ENCODE measurements around the gene ATP1A4.

Gene ATP1A4

GRCh38 chr1:160205242-160206035, 54.0 kb downstream of the ATP1A4 start, which contains the start of gene PEA15:
Gene PEA15, plus strand, starts transcription at chr1:160205384. Its CDS starts 6,161 bp downstream, at chr1:160211545.
- DNase-seq (ENCODE audit: low read depth in 2 of 3, low spot score in 1 of 3), result peak; percentile 36 to 63 (median 61)

- DNase-seq (ENCODE audit: low read depth in 2 of 3, low spot score in 1 of 3), result peak; percentile 27 to 46 (median 30)
These were observed 54.6 kb downstream of the ATP1A4 start for GRCh38 chr1:160206036-160206389.

GRCh38 chr1:160206421-160207117, 55.2 kb downstream of the ATP1A4 start:
- DNase-seq (ENCODE audit: low read depth in 2 of 3, low spot score in 1 of 3), result no peak

- no peak for DNase-seq (ENCODE audit: low read depth in 2 of 3, low spot score in 1 of 3)
These were observed 55.8 kb downstream of the ATP1A4 start for GRCh38 chr1:160207118-160207650.

GRCh38 chr1:160207771-160208556, 56.6 kb downstream of the ATP1A4 start:
- DNase-seq (ENCODE audit: low read depth in 2 of 3, low spot score in 1 of 3), result no peak

GRCh38 chr1:160208557-160209320, 57.3 kb downstream of the ATP1A4 start:
- DNase-seq (ENCODE audit: low read depth in 2 of 3, low spot score in 1 of 3), result no peak

GRCh38 chr1:160209321-160210046, 58.1 kb downstream of the ATP1A4 start:
- no peak for DNase-seq (ENCODE audit: low read depth in 2 of 3, low spot score in 1 of 3)

GRCh38 chr1:160210561-160210960, 59.2 kb downstream of the ATP1A4 start:
- no peak for DNase-seq (ENCODE audit: low read depth in 2 of 3, low spot score in 1 of 3)

- DNase-seq (ENCODE audit: low read depth in 2 of 3, low spot score in 1 of 3), result no peak
These were observed 59.8 kb downstream of the ATP1A4 start for GRCh38 chr1:160211046-160211790.

- no peak for DNase-seq (ENCODE audit: low read depth in 2 of 3, low spot score in 1 of 3)
These were observed 63.2 kb downstream of the ATP1A4 start for GRCh38 chr1:160214481-160215140.

- no peak for DNase-seq (ENCODE audit: low read depth in 2 of 3, low spot score in 1 of 3)
These were observed 64.9 kb downstream of the ATP1A4 start for GRCh38 chr1:160216301-160216700.

GRCh38 chr1:160217481-160218051, 66.2 kb downstream of the ATP1A4 start:
- DNase-seq (ENCODE audit: low read depth in 2 of 3, low spot score in 1 of 3), result no peak

GRCh38 chr1:160219062-160219929, 67.9 kb downstream of the ATP1A4 start:
- DNase-seq (ENCODE audit: low read depth in 2 of 3, low spot score in 1 of 3), result no peak

GRCh38 chr1:160220301-160220700, 68.9 kb downstream of the ATP1A4 start:
- DNase-seq (ENCODE audit: low read depth in 2 of 3, low spot score in 1 of 3), result no peak

- no peak for DNase-seq (ENCODE audit: low read depth in 2 of 3, low spot score in 1 of 3)
These were observed 69.7 kb downstream of the ATP1A4 start for GRCh38 chr1:160221089-160221488.

- no peak for DNase-seq (ENCODE audit: low read depth in 2 of 3, low spot score in 1 of 3)
These were observed 71.1 kb downstream of the ATP1A4 start for GRCh38 chr1:160222546-160222945.

- no peak for DNase-seq (ENCODE audit: low read depth in 2 of 3, low spot score in 1 of 3)
These were observed 73.2 kb downstream of the ATP1A4 start for GRCh38 chr1:160224606-160225005.
